Measurements from ENCODE around the gene ITSN1. TPM values are rescaled to one million over a fixed set of nuclear protein-coding genes. Genes with fewer than 3 reads are reported as not detected.

The ITSN1 gene
- total RNA-seq, 1 experiment from 2014 or later: 50.3 TPM

DNA sequence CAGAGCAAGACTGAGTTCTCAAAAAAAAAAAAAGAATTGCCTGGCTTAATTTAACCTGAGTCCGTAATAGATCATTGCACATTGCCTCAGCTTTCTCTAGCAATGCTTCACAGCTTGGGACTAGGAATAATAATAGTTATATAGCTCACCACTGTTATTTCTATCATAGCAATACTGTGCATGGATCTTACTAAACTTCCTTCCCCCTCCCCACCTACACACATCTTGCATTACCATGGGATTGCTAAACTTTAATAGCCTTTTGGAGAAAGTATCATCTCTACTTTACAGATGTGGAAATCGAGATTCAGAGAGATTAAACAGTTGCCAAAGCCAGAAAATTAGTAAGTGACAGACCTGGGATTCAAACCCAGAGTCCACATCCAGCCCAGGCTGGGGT lies 173.9 kb downstream of the ITSN1 start:
- no peak for DNase-seq (ENCODE audit: low read depth, low spot score)
- Histone ChIP-seq H3K4me1 (ENCODE audit: control insufficient read depth, insufficient read depth, low read length) (no peaks in the 10 kb centered on the region), H3K27me3 (ENCODE audit: control insufficient read depth, insufficient read depth, low read length) (no peaks in the 10 kb centered on the region), H3K36me3 (ENCODE audit: control insufficient read depth, insufficient read depth, low read length) (peaks cover 6% of the 10 kb centered on the region), H3K9me3 (ENCODE audit: control insufficient read depth, insufficient read depth, low read depth, low read length) (no peaks in the 10 kb centered on the region), H3K4me3 (ENCODE audit: low read depth in 2 of 2, low read length in 2 of 2) (no peak overlapping the region), H3K27ac (ENCODE audit: low read length) (no peak overlapping the region)
- ChIA-PET POLR2A (no interaction called here), CTCF (no interaction called here)
- no TSS peak for BruUV-seq (replicated peaks)
- no peak for TF ChIP-seq TCF7L2 (IDR thresholded peaks at IDR 0.05; ENCODE audit: low read depth, low read length)
- TF ChIP-seq, protein P1, sequence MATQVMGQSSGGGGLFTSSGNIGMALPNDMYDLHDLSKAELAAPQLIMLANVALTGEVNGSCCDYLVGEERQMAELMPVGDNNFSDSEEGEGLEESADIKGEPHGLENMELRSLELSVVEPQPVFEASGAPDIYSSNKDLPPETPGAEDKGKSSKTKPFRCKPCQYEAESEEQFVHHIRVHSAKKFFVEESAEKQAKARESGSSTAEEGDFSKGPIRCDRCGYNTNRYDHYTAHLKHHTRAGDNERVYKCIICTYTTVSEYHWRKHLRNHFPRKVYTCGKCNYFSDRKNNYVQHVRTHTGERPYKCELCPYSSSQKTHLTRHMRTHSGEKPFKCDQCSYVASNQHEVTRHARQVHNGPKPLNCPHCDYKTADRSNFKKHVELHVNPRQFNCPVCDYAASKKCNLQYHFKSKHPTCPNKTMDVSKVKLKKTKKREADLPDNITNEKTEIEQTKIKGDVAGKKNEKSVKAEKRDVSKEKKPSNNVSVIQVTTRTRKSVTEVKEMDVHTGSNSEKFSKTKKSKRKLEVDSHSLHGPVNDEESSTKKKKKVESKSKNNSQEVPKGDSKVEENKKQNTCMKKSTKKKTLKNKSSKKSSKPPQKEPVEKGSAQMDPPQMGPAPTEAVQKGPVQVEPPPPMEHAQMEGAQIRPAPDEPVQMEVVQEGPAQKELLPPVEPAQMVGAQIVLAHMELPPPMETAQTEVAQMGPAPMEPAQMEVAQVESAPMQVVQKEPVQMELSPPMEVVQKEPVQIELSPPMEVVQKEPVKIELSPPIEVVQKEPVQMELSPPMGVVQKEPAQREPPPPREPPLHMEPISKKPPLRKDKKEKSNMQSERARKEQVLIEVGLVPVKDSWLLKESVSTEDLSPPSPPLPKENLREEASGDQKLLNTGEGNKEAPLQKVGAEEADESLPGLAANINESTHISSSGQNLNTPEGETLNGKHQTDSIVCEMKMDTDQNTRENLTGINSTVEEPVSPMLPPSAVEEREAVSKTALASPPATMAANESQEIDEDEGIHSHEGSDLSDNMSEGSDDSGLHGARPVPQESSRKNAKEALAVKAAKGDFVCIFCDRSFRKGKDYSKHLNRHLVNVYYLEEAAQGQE (IDR thresholded peaks at IDR 0.05; ENCODE audit: insufficient read depth in 1 of 2, low read depth in 2 of 2, low read length in 1 of 2): no peak
- no peak for TF ChIP-seq POLR2AphosphoS5 (IDR thresholded peaks at IDR 0.05; ENCODE audit: low read depth, low read length)
- TF ChIP-seq, protein P2, sequence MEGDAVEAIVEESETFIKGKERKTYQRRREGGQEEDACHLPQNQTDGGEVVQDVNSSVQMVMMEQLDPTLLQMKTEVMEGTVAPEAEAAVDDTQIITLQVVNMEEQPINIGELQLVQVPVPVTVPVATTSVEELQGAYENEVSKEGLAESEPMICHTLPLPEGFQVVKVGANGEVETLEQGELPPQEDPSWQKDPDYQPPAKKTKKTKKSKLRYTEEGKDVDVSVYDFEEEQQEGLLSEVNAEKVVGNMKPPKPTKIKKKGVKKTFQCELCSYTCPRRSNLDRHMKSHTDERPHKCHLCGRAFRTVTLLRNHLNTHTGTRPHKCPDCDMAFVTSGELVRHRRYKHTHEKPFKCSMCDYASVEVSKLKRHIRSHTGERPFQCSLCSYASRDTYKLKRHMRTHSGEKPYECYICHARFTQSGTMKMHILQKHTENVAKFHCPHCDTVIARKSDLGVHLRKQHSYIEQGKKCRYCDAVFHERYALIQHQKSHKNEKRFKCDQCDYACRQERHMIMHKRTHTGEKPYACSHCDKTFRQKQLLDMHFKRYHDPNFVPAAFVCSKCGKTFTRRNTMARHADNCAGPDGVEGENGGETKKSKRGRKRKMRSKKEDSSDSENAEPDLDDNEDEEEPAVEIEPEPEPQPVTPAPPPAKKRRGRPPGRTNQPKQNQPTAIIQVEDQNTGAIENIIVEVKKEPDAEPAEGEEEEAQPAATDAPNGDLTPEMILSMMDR (IDR thresholded peaks at IDR 0.05): no peak
- no peak for TF ChIP-seq SIN3A (IDR thresholded peaks at IDR 0.05; ENCODE audit: borderline replicate concordance, insufficient read depth, low read depth, low read length)
- no peak for ATAC-seq
- in situ Hi-C loops (cut with HindIII; ENCODE audit: low pct_unique_long_range_greater_than_20kb, low sequenced_read_pairs) (no loop called here), intact Hi-C loops (cut with micrococcal nuclease; ENCODE audit: unreplicated experiment) (no loop called here)

DNA sequence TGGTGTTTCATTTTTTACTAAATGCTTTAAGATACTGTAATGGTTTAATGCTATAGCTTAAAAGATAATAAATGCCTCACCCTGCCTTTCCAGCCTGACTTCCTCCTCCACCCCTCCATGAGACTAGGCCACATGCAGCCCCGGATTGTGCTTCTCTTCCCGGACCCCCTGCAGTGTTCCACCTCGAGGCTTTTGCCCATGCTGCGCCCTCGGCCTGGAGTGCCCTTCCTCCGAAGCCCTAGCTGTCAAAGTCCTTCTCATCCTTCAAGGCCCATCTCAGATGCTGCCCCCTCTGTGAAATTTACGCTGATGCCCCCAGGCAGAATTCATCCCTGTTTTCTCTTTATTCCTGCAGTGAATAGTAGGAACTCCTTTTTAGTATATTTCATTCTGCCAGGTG lies 174.8 kb downstream of the ITSN1 start:
- DNase-seq (ENCODE audit: low read depth, low spot score) (no peak), ATAC-seq (no peak)
- Histone ChIP-seq H3K27me3 (ENCODE audit: control insufficient read depth, insufficient read depth, low read length) (no peaks in the 10 kb centered on the region), H3K4me3 (ENCODE audit: low read depth in 2 of 2, low read length in 2 of 2) (no peak overlapping the region), H3K36me3 (ENCODE audit: control insufficient read depth, insufficient read depth, low read length) (peaks cover 3% of the 10 kb centered on the region), H3K9me3 (ENCODE audit: control insufficient read depth, insufficient read depth, low read depth, low read length) (no peaks in the 10 kb centered on the region), H3K4me1 (ENCODE audit: control insufficient read depth, insufficient read depth, low read length) (no peaks in the 10 kb centered on the region), H3K27ac (ENCODE audit: low read length) (no peak overlapping the region)
- in situ Hi-C loops (cut with HindIII; ENCODE audit: low pct_unique_long_range_greater_than_20kb, low sequenced_read_pairs): no loop called here
- no TSS peak for BruUV-seq (replicated peaks)
- intact Hi-C loops (cut with micrococcal nuclease; ENCODE audit: unreplicated experiment): no loop called here
- TF ChIP-seq TCF7L2 (IDR thresholded peaks at IDR 0.05; ENCODE audit: low read depth, low read length): no peak
- ChIA-PET POLR2A (no interaction called here), CTCF (interaction anchor here (0.5 kb wide), 1 partner anchor 77 kb away, joined by 3 read pairs; no protein-coding TSS in a partner anchor)

DNA sequence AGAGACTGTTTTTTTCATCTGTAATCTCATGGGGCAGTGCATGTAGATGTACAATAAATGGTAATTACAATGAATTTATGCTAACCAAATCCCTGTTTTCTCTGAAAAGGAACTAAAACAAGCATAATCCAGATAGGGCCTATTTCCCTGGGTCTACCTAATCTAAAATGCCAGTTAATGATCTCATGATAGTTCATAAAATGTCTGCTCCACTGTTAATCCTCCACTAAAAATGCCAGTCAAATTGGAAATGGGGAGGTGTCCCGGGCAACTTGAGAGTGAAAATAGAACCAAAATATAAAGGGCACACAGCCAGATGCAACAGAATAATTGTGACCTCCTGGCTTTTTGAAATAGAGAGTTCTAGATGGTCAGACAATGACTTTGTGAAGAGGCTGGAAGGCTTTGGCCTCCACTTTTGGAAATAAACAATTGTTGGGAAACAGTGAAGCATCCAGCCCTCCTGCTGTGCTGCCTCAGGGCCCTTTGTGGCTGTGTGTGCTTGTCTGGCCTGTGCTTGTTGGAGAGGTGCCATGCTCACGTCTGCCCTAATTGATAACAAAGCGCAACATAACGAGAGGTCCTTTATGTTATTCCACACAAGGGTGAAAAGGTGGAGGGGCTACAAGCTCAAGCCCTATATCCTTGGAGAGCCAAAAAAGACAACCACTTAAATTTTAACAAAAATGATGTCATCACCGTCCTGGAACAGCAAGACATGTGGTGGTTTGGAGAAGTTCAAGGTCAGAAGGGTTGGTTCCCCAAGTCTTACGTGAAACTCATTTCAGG lies 175.6 kb downstream of the ITSN1 start:
- Histone ChIP-seq H3K36me3 (ENCODE audit: control insufficient read depth, insufficient read depth, low read length) (peaks cover 4% of the 10 kb centered on the region), H3K9me3 (ENCODE audit: control insufficient read depth, insufficient read depth, low read depth, low read length) (no peaks in the 10 kb centered on the region), H3K27ac (ENCODE audit: low read length) (no peak overlapping the region), H3K27me3 (ENCODE audit: control insufficient read depth, insufficient read depth, low read length) (no peaks in the 10 kb centered on the region), H3K4me1 (ENCODE audit: control insufficient read depth, insufficient read depth, low read length) (no peaks in the 10 kb centered on the region), H3K4me3 (ENCODE audit: low read depth in 2 of 2, low read length in 2 of 2) (no peak overlapping the region)
- no peak for TF ChIP-seq POLR2AphosphoS5 (IDR thresholded peaks at IDR 0.05; ENCODE audit: low read depth, low read length)
- TF ChIP-seq TCF7L2 (IDR thresholded peaks at IDR 0.05; ENCODE audit: low read depth, low read length): no peak
- TF ChIP-seq, protein P2 (IDR thresholded peaks at IDR 0.05): no peak
- TF ChIP-seq SIN3A (IDR thresholded peaks at IDR 0.05; ENCODE audit: borderline replicate concordance, insufficient read depth, low read depth, low read length): no peak
- TF ChIP-seq, protein P1 (IDR thresholded peaks at IDR 0.05; ENCODE audit: insufficient read depth in 1 of 2, low read depth in 2 of 2, low read length in 1 of 2): no peak
- ATAC-seq: no peak
- ChIA-PET CTCF (interaction anchor here (0.5 kb wide), 1 partner anchor 76 kb away, joined by 3 read pairs; no protein-coding TSS in a partner anchor), POLR2A (no interaction called here)
- in situ Hi-C loops (cut with HindIII; ENCODE audit: low pct_unique_long_range_greater_than_20kb, low sequenced_read_pairs) (no loop called here), intact Hi-C loops (cut with micrococcal nuclease; ENCODE audit: unreplicated experiment) (no loop called here)
- DNase-seq (ENCODE audit: low read depth, low spot score): no peak
- no TSS peak for BruUV-seq (replicated peaks)
